GM21367 (cell line): Measurements from ENCODE around the gene PSMC6.

Experiments used
- ATAC-seq: cut with Tn5 transposase; IDR thresholded peaks from one replicate; pipeline ENCODE4 v1.9.1; 2021; ENCODE audit not compliant: unreplicated experiment

Gene PSMC6

DNA sequence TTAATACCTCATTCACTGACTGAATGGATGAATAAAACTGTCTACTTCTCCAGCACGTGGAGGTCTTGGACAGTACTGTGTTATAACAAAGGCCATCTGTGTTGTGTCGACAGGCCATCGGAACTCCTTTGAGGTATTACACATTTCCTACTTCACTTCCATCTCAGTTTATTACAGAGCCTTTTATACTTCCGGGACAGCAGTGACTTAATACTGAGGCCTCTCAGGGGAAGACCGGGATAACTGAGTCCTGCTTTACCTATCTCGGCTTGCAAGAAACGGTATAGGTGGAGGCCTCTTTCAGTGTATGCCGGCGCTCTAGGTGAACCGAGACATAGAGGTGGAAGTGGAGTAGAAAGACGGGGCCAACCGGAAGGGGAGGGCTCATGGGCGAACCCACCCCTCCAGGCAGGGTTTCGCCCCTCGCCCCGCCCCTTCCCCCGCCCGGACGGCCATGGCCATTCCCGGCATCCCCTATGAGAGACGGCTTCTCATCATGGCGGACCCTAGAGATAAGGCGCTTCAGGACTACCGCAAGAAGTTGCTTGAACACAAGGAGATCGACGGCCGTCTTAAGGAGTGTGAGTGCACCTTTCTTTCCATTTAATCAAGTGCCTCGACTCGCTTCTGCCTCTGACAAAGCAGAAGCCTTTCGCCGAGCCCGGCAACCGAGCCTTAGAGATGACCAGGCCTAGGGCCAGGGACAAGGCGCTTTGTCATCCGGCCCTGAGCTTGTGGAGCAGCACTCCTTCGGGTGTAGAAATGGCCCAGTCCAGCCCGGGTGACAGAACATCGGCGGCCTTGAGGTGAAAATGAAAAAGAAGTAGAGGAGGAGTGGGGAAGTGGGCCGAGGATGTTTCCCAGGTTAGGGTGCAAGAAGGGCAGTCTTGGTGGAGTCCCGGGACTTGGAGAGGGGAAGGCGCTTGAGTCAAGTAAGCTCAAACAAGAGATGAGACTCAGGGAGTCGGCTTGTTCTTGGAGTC, at the start of gene PSMC6:
PSMC6 (plus strand) TSS at position 477 of the 983 bp plus-strand sequence; CDS start at position 497, 20 bp downstream.
- peak; percentile 94 for ATAC-seq

DNA sequence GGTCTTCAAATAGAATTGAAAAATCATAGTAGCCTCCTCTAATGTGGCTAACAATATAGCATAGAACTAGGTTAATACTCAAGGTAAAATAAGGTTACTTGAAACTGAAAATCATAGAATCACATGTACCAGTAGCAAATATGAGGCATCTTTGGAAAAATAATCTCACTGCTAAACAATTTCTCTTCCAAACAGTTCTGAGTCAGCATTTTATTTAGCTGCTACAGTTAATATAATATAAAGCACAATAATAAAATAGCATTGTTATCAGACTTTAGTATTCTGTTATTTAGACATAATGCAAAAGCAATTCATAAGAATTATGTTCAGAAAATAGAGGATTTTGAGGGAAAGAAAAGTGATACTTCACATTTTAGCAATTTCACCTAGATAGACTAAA, 46.7 kb upstream of the PSMC6 start:
- ATAC-seq = no peak

DNA sequence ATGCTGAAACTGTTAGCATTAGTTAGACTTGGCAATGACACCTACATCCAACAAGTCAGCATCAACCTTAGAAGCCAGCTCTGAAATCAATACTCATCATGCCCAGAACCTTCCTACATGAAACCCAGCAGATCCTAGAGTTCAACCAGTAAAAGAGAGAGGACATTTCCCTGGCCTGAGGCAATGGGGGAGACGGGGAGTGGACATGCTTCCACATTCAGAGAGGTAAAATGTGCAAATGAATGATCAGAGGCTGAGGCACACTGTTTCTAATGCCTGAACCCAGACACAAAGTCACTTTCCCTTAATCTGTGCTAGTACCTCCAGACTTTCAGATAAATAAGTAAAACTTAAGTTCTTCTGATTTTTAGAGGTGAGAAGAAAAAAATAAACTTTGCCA, 46.2 kb upstream of the PSMC6 start:
- ATAC-seq = no peak

- no peak for ATAC-seq
Measured at GRCh38 chr14:52661314-52661713, 45.7 kb upstream of the PSMC6 start.

DNA sequence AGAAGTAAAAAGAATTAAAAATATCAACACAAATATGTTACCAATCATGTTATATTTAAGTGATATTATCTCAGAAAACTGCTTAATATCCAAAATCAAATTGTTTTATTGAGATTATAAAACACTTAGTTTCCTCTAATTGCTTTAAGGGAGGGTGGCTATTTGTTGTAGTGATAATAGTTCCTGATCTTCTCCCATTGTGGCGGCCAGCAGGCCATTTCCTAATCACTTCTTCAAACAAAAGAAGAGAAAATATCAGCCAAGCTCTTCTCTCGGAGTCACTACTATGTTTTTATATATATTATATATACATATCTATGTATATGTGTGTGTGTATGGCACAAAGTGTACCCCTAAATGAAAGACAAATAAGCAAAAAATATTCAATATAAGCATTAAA, 43.1 kb upstream of the PSMC6 start:
- no peak for ATAC-seq

DNA sequence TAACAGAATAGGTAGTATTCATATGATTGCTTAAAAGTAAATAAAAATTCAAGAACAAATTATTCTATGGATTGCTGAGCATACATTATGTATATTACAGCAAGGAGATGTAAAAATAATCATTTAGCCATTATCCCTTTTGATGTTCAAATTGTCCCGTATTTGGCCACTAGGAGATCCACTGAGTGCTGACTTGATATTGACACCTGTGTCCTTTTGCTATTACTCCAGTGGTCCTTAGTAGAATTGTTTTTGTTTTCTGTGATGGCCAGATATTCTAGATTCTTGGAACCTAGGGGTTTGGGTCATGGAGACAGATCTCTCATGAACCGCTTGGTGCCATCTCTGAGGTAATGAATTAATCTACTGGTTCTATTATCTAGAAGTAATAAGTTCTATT, 28.4 kb upstream of the PSMC6 start:
- no peak for ATAC-seq

- no peak for ATAC-seq
Measured at GRCh38 chr14:52683985-52684520, 22.9 kb upstream of the PSMC6 start.

DNA sequence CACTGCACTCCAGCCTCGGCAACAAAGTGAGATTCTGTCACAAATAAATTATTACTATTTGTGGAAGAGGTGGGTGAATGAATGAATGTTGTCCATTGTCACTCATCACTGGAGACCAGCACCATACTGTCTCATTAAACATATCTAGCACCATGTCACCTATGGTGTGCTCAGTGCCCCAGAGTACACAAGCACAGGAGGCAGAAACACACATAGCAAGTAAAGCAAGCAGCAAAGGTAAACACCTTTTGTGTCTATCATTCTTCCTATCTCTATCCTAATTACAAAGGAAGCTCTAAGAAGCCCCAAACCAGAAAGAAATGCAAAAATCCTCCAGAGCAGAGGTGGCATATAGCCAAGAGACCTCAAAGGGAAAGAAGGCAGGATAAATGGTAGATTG, 20.8 kb upstream of the PSMC6 start:
- no peak for ATAC-seq

GRCh38 chr14:52690983-52691760, 15.8 kb upstream of the PSMC6 start:
- ATAC-seq = no peak

DNA sequence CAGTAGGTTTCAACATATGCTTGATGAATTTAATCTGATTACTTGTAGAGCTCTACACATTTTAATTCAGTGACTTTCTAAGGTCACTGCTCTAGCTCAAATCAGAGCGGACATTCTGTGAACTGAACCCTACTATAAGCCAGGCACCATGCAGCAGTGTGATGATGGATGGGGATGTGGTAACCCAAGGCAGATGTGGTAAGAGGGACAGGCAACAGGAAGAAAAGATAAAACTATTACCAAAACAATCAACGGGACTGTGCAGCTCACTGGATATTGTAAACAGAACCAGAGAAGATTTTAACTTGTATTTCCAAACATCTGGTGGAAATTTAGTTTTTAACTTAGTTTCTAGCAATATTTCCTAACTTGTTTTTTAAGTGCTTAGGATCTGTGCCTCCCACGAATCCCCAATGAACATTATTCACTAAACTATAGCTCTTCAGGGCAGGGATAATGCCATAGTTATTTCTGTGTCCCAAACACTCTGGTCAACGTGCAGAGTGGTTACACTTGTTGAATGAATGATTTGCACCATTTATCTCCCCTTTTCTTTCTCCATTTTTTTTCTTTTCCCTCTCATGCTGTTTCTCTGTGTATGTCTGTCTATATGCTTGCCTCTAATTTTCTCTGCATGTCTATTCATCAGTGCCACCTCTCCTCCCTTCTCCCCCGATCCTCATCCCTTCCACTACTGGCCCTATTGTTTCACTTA, 14.6 kb upstream of the PSMC6 start:
- ATAC-seq = no peak

DNA sequence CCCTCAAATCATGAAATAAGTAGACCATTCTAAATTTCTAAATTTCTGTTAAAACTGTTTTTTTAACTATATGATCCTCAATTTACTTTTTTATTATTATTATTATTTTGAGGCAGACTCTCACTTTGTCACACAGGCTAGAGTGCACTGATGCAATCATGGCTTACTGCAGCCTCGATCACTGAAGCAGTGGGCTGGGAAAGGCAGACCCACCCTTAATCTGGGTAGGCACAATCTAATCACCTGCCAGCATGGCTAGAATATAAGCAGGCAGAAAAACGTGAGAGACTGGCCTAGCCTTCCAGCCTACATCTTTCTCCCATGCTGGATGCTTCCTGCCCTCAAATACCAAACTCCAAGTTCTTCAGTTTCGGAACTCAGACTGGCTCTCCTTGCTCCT, 14.0 kb upstream of the PSMC6 start:
- ATAC-seq = no peak

DNA sequence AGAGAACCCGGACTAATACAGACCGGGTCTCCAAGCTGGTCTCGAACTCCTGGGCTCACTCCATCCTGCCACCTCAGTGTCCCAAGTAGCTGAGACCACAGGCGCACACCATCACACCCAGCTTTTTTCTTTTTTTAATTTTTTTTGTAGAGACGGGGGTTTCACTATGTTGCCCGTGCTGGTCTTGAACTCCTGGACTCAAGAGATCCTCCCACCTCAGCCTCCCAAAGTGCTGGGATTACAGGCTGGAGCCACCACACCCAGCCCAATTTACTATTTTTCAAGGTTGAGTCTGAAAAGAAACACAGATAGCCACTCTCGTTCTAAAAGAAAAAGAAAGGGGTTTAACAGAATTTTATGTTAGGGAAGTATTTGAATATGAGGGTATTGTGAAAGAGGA, 13.5 kb upstream of the PSMC6 start:
- ATAC-seq = no peak

GRCh38 chr14:52694761-52695480, 12.1 kb upstream of the PSMC6 start:
- peak; percentile 51 for ATAC-seq

GRCh38 chr14:52695481-52696091, 11.4 kb upstream of the PSMC6 start, which contains the start of gene ERO1A:
ERO1A (minus strand) TSS chr14:52695558; CDS start chr14:52695481, 77 bp downstream.
- ATAC-seq = peak; percentile 67

- ATAC-seq = no peak
Measured at GRCh38 chr14:52700701-52701172, 6.3 kb upstream of the PSMC6 start.

DNA sequence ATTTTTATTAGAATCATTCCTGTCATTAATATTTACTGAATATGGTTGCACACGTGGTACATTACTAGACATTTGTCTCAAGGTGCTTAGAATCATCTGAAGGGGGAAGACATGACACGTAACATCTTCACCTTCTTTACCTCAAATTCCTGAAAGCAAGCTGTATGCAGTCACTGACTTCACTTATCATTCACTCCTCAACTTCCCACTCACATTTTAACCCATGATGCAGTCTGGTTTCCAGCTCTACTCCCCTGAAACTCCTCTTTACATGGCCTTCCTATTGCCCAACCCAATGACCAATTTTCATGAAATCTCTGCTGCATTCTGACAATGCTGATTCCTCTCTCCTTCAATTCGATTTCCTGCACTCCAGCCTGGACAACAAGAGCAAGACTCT, 5.8 kb upstream of the PSMC6 start:
- ATAC-seq = no peak

DNA sequence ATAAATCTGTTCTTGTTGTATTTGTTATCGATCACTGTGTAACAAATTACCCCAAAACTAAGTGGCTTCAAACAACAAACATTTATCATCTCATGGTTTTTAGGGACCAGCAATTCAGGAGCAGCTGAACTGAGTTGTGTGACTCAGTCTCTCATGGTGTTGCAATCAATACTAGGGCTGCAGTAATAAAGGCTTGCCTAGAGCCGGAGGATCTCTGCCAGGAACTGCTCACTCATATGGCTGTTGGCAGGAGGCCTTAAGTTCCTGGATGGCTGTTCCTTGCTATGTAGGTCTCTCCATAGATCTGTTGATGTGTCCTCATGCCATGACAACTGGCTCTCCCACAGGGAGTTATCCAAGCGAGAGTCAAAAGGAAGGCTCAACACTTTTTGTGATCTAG, 3.8 kb upstream of the PSMC6 start:
- ATAC-seq = no peak

DNA sequence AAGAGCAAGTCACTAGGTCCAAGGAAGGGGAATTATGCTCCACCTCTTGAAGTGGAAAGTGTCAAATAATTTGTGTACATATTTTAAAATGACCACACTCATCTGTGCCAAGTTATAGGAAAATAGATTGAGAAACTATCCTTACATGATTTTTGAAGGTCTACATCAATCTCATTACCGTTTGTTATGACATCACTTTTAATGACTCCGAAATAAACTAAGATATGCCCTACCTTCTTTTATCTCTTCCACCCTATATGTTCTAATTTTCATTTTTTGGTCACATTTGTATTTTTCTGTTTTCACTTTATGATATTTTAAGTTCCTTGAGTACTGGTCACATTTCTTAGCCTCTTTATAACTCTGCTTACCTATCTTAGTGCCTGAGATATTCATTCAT, 3.3 kb upstream of the PSMC6 start:
- ATAC-seq = no peak

GRCh38 chr14:52706286-52706685, 714 bp upstream of the PSMC6 start:
- ATAC-seq = no peak

DNA sequence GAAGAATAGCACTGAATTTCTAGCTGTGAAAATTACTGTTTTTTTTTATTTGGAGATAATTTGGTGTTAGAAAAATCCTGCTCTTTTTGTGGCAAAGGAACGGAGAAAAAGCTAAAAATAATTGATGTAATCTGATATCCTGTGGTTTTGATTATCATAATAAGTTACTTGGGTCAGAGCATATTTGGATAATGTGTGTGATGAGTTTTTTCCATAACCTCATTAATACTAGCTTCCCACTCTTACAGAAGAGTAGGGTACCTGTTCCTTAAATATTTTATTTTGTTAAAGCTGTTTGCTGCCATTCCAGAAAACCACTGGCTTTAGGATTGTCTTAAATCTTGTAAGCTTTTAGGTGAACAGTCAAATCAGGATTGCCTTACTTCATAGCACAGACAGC, 4.7 kb downstream of the PSMC6 start:
- no peak for ATAC-seq
